GM20431 (cell line): Measurements from ENCODE around the gene TLE4.

Experiments
- in situ Hi-C: fragments of 300-500 bp; cut with MseI, MboI; formaldehyde crosslinking; loops from one replicate; pipeline ENCODE4 v1.15.0; 2020; ENCODE audit warnings: low sequenced_read_pairs; ENCODE audit not compliant: unreplicated experiment

TLE4 gene

DNA sequence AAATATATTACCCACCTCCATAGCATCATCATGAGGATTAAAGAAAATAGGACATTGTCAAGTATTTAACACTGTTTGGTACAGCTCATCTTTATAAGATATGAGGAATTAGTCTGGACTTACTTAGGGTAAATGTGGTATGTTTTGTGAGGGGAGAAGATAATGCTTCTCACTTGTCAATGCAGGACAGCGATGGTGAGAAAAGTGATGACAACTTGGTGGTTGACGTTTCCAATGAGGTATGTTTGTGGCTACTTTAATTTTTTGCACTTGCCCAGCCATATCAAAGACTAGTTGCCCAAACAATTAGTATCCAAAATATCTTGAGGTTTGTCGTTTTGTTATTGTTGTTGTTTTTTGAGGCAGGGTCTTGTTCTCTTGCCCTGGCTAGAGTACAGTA is 133.9 kb downstream of the TLE4 start:
- in situ Hi-C loops, result no loop called here

DNA sequence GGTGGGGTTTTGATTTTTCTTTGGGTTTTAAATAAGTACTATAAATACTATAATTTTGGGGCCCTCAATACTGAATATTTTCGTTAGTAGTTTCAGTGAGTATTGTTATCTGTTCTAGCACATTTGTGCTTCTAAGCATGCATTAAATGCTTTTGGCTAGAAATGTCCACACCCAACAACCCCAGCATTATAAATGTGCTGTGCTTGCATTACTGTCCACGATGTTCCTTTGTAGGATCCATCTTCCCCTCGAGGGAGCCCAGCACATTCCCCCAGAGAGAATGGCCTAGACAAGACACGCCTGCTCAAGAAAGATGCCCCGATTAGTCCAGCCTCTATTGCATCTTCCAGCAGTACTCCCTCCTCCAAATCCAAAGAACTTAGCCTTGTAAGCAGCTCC is 134.7 kb downstream of the TLE4 start:
- in situ Hi-C loops, result no loop called here

DNA sequence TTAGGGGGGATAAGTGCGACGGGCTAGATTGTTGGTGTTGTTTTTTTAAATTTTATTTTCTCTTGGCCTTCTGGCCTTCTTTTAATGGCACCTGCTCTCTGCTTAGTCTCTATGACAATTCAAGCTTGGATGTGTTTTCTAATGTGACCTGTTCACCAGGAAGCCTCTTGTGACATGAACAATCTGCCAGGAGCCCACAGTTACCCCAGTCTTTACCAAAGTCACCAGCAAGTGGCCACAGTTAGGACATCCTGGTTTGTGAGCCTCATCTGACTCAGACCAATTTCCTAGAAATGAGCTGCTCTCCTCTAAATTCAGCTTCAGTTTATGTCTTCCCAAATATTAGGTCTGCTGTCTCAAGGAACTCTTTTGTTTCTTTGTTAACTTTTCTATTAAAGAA is 135.8 kb downstream of the TLE4 start:
- in situ Hi-C loops, result no loop called here

DNA sequence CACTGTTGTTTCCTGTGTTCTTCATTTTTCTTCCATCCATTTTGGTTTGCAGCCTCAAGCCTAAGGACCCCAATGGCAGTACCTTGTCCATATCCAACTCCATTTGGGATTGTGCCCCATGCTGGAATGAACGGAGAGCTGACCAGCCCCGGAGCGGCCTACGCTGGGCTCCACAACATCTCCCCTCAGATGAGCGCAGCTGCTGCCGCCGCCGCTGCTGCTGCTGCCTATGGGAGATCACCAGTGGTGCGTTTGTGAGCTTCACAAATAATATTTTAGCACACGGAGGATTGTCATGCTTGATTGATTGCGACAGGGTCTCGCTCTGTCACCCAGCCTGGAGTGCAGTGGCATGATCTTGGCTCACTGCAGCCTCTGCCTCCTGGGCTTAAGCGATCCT is 136.8 kb downstream of the TLE4 start:
- in situ Hi-C loops, result no loop called here

DNA sequence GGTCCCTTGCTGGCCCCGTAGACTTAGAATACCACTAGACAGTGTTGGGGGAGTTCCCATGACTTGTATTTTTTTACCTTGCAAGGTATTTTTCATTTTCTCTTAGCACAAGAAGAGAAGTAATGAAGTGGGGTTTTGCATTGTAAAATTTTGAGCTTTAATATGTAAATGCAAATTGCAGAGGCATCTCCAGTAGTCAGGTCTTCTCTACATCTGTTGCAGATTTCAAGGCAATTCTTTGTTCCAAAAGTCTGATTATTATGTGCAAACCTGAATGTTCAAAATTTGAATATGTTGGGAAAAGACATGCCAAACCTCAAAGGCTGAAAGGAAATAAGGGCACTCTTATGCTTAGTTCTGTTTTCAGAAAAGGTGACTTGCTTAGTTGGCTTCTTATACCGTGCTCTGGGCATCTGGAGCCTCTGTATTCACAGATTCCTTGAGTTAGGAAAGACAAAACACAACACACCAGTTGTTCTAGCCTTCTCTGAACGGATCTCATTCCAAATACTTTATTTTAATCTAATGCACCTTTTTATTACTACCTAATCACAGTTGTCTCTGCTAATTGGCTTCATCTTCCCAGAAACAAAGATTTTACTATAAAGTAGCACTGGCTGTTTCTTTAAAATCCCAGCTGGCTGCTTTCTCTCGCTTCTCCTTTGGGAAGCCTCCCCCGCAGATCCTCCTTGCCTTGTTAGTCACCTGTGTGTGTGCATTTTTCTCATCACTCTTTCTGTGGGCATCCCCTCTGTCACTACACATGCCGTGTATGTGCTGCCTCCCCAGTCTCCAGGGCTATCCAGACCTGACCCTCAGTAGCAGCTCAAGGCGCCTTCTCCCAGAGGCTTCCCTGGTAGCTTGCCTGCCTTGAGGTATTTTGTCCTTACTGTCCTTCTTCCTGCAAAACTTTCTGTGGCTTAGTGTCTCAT is 138.2 kb downstream of the TLE4 start:
- in situ Hi-C loops, result no loop called here

DNA sequence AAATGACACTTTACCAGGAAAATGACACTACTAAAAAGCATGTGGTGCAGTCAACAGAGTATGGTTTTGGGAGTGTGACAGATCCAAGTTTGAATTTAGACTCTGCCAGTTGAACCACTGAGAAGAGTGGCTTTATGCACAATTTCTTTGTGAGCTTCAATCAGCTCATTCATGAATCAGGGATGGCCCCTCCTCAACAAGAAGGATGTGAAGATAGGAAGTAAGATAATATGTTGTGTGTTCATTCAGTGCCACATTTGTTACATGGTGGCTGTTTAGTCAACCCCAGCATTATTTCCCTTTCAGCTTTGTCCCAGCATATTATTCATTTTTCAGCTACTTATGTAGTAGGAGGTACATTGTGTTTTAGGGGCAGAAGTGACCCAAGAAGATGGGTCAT is 140.1 kb downstream of the TLE4 start:
- in situ Hi-C loops, result no loop called here

DNA sequence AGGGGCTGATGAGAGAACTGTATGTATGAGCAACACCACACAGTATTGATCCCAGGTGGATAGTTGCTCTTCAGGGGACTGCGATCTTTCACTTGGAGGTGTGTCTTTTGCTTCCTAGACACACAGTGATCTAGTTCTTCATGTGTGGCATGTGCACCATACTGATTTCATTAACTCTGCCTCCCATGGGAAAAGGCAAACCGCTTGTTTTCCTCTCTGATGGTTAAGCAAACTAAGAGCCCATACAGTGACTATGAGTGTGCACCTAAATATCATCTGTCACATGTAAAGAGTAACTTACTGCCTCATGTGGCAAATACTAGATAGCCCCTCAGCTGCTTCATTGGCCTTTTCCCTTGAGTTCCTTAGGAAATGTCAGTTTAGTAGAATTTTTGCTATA is 147.3 kb downstream of the TLE4 start:
- in situ Hi-C loops, result no loop called here

DNA sequence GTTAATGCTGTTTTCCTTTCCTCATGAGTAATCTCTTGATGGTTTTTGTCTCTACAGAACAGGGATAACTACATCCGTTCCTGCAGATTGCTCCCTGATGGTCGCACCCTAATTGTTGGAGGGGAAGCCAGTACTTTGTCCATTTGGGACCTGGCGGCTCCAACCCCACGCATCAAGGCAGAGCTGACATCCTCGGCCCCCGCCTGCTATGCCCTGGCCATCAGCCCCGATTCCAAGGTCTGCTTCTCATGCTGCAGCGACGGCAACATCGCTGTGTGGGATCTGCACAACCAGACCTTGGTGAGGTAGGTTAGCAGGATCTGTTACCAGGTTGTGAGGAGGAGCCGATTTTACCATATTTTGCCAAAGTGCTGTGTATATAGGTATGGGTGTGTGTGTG is 148.2 kb downstream of the TLE4 start:
- in situ Hi-C loops, result no loop called here

DNA sequence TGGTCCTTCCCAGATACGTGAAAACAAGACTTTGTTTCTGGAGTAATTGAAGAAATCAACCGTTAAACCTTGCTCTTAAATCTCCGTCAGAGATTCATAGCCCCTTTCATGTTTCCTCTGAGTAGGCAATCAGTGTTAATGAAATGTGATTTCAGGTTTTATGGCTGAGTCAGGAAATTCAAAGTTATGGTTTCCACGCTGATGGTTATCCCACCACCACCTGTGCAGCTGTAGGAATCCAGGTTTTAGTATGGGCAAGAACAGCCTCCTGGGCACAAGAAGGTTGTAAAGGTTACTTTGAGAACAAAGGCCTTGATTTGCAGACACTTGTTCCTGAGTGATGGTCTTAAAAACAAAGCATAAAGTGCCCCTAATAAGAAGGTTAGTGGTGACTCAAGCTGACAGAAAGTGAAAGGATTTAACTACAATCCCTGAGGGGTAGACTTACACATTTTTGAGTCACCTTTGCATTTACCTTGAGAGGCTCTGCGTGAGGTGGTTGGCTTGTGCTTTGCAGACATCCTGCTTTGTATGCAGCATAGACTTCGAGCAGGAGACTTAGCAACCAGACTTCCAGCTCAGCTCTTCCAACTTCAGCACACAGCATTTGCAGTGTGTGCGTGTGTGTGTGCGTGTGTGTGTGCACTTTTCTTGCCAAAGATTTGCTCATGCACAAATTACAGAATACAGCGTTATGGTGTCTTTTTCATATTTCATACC is 159.6 kb downstream of the TLE4 start:
- in situ Hi-C loops, result no loop called here

DNA sequence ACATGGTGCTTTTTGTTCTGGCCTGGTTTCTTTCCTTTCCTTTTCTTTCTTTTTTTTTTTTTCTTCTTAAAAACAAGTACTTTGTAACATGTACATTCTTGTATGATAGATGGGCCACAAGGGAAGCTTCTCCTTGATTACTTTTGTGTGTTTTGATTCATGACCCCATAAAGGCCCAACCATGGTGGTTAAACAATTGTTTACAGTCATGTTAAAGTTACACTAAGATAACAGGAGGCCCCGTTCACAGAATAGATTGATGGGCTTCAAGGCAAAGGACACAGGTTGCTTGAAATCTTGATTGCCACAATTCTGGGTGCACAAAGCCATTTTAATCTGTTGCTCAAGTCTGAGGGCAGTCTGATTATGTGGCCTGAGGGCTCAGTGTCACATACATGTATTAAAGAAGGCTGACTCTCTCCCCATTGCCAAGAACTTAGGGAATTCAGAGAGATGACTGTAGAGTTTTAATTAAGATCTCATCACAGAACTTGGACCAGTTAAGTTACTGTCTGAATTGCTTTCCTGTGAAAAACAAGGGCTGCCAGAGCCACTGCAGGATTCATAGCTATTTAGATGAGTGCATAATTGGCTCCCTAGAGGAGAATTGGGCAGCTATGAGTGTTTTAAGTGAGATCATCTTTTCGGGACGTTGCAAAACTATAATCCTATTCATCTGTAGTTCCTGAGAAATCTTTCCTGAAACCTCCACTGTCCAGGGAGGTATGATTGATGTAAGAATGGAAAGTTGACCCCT is 163.4 kb downstream of the TLE4 start:
- in situ Hi-C loops, result no loop called here

DNA sequence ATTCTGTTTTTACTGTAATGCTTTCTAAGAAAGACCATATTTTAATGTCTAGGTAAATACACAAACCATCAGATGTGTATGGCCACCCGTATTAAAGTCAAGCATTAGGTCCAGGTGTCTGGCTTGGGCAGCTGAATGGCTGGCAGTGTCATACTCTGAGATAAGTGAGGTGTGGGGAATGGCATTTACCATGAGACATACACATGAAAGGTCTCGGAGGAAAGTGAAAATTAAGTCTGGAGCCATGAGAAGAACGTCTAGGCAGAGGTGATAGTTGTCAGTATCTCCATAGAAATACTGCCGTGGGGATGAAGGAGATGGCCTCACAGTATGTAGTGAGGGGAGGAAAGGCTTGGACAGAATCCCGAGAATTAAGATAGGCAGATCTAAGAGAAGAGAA is 164.3 kb downstream of the TLE4 start:
- in situ Hi-C loops, result no loop called here

DNA sequence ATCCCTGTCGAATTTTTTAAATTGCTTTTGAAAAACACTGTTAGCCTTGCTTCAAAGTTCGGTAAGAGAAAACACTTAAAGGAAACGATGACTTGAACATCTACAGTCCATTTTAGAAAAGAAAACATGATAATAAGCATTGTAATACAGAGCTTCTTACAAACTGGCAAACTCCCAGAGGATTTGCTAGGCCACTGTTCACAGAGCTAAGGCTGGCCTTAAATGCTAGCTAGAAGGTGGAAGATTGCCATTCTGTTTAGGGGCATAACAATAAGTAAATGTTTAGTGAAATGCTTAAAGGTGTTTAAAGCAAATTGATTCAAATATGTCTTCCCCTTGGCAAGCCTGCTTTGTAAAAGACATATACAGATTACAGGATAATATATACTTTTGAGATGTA is 169.6 kb downstream of the TLE4 start:
- in situ Hi-C loops, result no loop called here

DNA sequence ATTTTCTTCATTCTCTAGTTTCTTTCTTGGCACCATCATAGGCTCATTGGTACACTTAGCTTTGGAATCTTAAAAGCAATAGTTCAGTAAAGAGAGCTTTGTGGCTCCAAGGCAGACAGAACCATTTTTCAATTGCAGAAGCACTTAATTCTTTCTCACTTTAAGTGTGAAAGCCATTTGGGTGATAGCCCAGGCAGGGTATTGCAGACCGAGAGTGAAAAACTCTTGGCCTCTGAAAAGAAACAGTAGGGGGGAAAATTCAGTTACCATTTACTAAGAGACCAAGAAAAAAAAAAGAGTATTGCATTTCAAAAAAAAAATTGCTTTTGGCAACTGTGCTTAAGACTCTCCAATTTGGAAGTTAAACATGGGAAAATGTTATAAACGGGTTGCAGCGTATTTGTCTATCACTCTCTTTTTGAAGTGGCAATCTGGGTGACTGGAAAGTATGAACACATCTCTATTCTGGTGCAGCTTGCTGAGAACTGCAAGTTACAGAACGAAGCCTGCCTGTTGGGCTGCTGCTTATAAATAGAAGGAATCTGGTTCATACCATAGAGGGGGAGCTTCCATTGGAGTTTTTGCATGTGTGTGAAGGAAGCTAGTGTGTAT is 170.5 kb downstream of the TLE4 start:
- in situ Hi-C loops, result no loop called here

DNA sequence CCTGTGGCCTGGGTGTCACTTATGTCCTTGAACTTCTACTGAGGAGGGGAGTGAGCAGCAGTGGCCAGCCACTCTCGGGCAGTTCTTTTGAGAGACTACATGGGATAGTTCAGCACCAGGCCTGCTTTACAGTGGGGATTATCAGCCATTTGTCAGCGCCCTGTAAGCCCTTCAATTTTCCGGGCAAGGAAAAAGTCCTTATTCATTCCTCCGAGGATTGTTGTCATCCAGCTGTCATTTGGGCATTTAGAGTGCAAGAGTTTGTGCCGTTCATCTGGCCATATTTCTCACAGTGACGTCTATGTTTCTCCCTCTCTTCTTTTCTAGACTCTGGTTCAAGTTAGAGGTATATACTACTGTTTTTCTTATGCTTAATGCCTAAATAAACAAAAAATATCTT is 172.8 kb downstream of the TLE4 start:
- in situ Hi-C loops, result no loop called here

DNA sequence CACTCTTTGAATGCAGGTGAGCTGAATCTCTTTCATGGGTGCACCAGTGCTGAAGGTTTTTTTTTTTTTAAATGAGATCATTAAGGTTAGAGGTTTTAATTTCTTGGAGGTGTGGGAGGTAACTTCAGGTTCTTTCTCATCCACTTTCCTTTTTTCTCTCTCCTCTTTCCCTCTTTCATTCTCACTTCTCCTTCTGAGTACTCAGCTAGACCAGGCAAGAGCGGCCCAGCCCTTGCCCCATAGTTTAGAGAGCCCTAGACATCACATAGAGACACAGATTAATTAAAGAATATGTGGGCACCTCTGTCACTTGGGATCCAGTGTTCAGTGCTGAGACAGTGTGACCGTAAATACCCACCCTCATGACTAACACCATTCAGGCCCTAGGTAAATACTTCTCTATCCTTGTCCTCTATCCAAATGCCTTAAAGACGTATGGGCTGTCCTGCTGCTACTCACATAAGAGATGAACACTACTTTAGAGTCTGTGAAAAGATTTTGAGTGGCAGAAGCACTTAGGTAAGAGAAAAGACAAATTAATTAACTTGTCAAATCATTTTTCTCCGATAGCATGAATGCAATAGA is 174.1 kb downstream of the TLE4 start:
- in situ Hi-C loops, result no loop called here

DNA sequence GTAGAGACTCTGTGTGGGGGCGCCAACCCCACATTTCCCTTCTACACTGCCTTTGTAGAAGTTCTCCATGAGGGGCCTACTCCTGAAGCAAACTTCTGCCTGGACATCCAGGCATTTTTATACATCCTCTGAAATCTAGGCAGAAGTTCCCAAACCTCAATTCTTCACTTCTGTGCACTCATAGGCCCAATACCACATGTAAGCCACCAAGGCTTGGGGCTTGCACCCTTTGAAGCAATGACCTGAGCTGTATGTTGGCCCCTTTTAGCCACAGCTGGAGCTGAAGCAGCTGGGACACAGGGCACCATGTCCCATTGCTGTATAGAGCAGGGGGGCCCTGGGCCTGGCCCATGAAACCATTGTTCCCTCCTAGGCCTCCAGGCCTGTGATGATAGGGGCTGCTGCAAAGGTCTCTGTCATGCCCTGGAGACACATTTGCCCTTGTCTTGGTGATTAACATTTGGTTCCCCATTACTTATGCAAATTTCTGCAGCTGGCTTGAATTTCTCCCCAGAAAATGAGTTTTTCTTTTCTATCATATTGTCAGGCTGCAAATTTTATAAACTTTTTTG is 180.2 kb downstream of the TLE4 start:
- in situ Hi-C loops, result loop anchor here (25.0 kb wide), 1 partner anchor 90 kb away; no protein-coding TSS in a partner anchor

DNA sequence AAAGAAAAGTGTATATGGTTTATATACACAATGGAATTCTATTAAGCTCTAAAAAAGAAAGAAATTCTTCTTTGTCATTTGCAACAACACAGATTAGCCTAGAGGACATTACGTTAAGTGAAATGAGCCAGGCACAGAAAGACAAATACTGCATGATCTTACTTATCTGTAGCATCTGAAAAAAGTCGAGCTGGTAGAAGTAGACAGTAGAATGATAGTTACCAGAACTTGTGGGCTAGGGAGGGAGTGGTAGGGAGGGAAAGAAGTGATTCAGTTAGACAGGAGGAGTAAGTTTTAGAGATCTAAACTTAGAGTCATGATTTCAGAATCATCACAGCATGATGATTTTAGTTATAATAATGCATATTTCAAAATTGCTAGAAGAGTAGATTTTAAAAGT is 184.6 kb downstream of the TLE4 start:
- in situ Hi-C loops, result loop anchor here (25.0 kb wide), 1 partner anchor 94 kb away; no protein-coding TSS in a partner anchor

DNA sequence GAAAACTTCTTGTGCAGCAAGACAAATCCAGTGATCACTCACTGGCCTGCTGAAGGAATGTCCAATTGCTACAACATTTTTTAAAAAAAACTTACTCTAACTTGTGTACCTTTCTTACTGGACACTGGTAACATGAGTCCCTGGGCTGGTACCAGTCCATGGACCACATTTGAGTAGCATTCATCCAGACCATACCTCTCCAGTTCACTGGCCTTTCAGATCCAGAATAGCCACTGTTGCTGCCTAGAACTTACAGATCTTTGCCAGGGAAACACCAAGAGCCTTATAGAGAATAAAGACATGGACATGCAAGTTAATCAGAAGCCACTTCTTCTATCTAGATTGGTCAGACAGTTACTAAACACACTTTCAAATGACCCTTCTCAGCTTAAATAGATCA is 185.3 kb downstream of the TLE4 start:
- in situ Hi-C loops, result loop anchor here (25.0 kb wide), 1 partner anchor 95 kb away; no protein-coding TSS in a partner anchor

DNA sequence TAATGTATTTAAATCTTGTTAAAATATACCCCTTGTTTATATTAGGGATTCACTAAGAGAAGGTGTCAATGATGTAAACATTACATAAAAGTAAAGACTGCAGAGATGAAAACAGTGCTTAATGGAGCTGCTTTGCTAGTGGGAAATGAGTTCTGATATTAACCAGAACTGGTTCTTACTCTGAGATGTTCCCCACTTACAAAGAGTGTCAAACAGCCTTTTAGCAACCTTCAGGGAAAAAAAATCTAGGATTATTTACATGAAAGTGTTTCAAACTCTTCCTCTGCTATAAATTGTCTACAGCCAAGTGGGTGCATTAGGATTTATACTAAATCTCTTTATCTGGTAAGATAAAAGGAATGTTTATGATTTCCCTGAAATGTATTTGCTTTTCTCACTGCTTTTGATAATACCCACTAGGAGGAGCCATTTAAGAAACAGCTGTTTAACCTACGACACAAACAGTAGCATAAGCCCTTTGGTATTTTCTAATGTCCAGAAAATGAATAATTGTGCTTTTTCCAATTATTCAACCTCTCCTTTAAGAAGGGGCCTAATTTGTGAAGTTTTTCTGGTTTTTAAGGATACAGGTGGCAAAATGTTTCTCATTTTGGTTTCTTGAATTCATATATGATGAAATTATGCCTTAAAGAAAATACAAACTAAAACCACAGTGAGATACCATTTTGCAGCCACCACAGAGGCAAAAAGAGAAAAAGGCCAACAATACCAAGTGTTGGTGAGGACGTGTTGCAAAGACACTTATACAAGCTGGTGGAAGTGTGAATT is 186.3 kb downstream of the TLE4 start:
- in situ Hi-C loops, result loop anchor here (25.0 kb wide), 1 partner anchor 96 kb away; no protein-coding TSS in a partner anchor
